HepG2 (cell line): ENCODE data around the gene HYCC1. TPM values are rescaled to one million over a fixed set of nuclear protein-coding genes. Genes with fewer than 3 reads are reported as not detected.
A peak's percentile ranks its signal among the peaks of the same experiment; 100 is the strongest.

Experiments used
- ASH2L ChIP-seq: fragments of 300-600, 200-600 bp; sonication (generic); IDR thresholded peaks from 2 replicates; pipeline ENCODE4 v1.7.0; 2017; ENCODE audit warnings: low read depth, mild to moderate bottlenecking, moderate library complexity, mixed read lengths, low read length; ENCODE audit not compliant: insufficient read length
- CBX2 ChIP-seq, 2 experiments: fragments of 200-600 bp in 1 of 2; sonication (generic); formaldehyde crosslinking in 1 of 2; IDR thresholded peaks; 2 replicates each; pipeline versions ENCODE4 v1.7.0 to v1.8.1; 2018 to 2022; ENCODE audit warnings: low read depth in 2 of 2, low read length in 1 of 2, mild to moderate bottlenecking in 1 of 2, missing genetic modification reagents in 1 of 2
- CENPT ChIP-seq: sonication (generic); formaldehyde crosslinking; IDR thresholded peaks from 2 replicates; pipeline ENCODE4 v1.8.0; 2022; ENCODE audit warnings: low read depth, mild to moderate bottlenecking, moderate library complexity, missing genetic modification reagents
- FOXO1 ChIP-seq: sonication (generic); formaldehyde crosslinking; IDR thresholded peaks from 2 replicates; pipeline ENCODE4 v1.4.0; 2020; ENCODE audit warnings: missing genetic modification reagents
- HHEX ChIP-seq: IDR thresholded peaks from 2 replicates; pipeline ENCODE4 v1.6.1; 2016; ENCODE audit warnings: control low read depth
- KDM5B ChIP-seq: sonication (generic); formaldehyde crosslinking; IDR thresholded peaks from 2 replicates; pipeline ENCODE4 v1.4.0; 2020; ENCODE audit warnings: missing genetic modification reagents, mild to moderate bottlenecking, borderline replicate concordance
- MED1 ChIP-seq: sonication (generic); formaldehyde crosslinking; IDR thresholded peaks from 2 replicates; pipeline ENCODE4 v1.4.0; 2020; ENCODE audit warnings: missing genetic modification reagents
- NKX3-1 ChIP-seq: sonication (generic); formaldehyde crosslinking; IDR thresholded peaks from 2 replicates; pipeline ENCODE4 v1.5.0; 2020; ENCODE audit warnings: missing genetic modification reagents
- PHF8 ChIP-seq: sonication (generic); formaldehyde crosslinking; IDR thresholded peaks from 2 replicates; pipeline ENCODE4 v1.5.0; 2020; ENCODE audit warnings: missing genetic modification reagents
- RBFOX2 ChIP-seq: fragments of 200-400 bp; formaldehyde crosslinking; IDR thresholded peaks from 2 replicates; pipeline ENCODE4 v1.6.1; 2017; ENCODE audit warnings: low read depth, mild to moderate bottlenecking, low read length
- SIN3B ChIP-seq: fragments of 150-350 bp; IDR thresholded peaks from 2 replicates; pipeline ENCODE4 v1.6.1; 2014; ENCODE audit warnings: low read length
- ZFP37 ChIP-seq: sonication (generic); formaldehyde crosslinking; IDR thresholded peaks from 2 replicates; pipeline ENCODE4 v1.4.0; 2020; ENCODE audit warnings: missing genetic modification reagents, borderline replicate concordance
- ZMYM2 ChIP-seq: sonication (generic); formaldehyde crosslinking; IDR thresholded peaks from 2 replicates; pipeline ENCODE4 v1.8.0; 2022; ENCODE audit warnings: mild to moderate bottlenecking, missing genetic modification reagents
- ZNF251 ChIP-seq: sonication (generic); formaldehyde crosslinking; IDR thresholded peaks from 2 replicates; pipeline ENCODE4 v1.9.0; 2021; ENCODE audit warnings: mild to moderate bottlenecking, missing genetic modification reagents
- ZNF569 ChIP-seq: sonication (generic); formaldehyde crosslinking; IDR thresholded peaks from 2 replicates; pipeline ENCODE4 v1.5.0; 2020; ENCODE audit warnings: mild to moderate bottlenecking, missing genetic modification reagents, moderate library complexity, borderline replicate concordance
- ZNF607 ChIP-seq: sonication (generic); formaldehyde crosslinking; IDR thresholded peaks from 2 replicates; pipeline ENCODE4 v1.5.1; 2020; ENCODE audit warnings: missing genetic modification reagents, mild to moderate bottlenecking, borderline replicate concordance
- polyA plus RNA-seq, 8 experiments: library from polyadenylated mRNA; depleted of rRNA in 3 of 8; stranded (reverse) in 7 of 8; unstranded in 1 of 8; fragments of >200 nt; fragmentation: Illumina TruSeq in 4 of 8; extraction: Trizol in 4 of 8; gene quantifications; 2 replicates each; pipeline versions ENCODE4 v1.2.1 to v1.2.3, GENCODE V29; 2011 to 2016; ENCODE audit warnings: low read depth in 4 of 8, missing spikeins in 1 of 8, mixed read lengths in 1 of 8; ENCODE audit not compliant: insufficient read depth in 1 of 8
- total RNA-seq, 5 experiments: library from RNA; depleted of rRNA; stranded (reverse); fragments of >200 nt; fragmentation: Illumina TruSeq; extraction: Trizol; gene quantifications; 2 replicates each; pipeline ENCODE4 v1.2.3, GENCODE V29; 2016; ENCODE audit warnings: low read depth in 1 of 5
- TF ChIP-seq, protein P1 (sequence below): sonication (generic); formaldehyde crosslinking; IDR thresholded peaks from 2 replicates; pipeline ENCODE4 v1.4.0; 2020; ENCODE audit warnings: missing genetic modification reagents
- TF ChIP-seq, protein P2 (sequence below): sonication (generic); formaldehyde crosslinking; IDR thresholded peaks from 2 replicates; pipeline ENCODE4 v1.8.1; 2022; ENCODE audit warnings: mild to moderate bottlenecking, missing genetic modification reagents
- TF ChIP-seq, protein P3 (sequence below): sonication (generic); formaldehyde crosslinking; IDR thresholded peaks from 2 replicates; pipeline ENCODE4 v1.4.0; 2020; ENCODE audit warnings: missing genetic modification reagents

HYCC1 gene
- total and polyA plus RNA-seq, 2 of the 13 experiments (the other 11 are each of a cell fraction or from before 2014, with no cell fraction given): 9.5 to 41.8 TPM

DNA sequence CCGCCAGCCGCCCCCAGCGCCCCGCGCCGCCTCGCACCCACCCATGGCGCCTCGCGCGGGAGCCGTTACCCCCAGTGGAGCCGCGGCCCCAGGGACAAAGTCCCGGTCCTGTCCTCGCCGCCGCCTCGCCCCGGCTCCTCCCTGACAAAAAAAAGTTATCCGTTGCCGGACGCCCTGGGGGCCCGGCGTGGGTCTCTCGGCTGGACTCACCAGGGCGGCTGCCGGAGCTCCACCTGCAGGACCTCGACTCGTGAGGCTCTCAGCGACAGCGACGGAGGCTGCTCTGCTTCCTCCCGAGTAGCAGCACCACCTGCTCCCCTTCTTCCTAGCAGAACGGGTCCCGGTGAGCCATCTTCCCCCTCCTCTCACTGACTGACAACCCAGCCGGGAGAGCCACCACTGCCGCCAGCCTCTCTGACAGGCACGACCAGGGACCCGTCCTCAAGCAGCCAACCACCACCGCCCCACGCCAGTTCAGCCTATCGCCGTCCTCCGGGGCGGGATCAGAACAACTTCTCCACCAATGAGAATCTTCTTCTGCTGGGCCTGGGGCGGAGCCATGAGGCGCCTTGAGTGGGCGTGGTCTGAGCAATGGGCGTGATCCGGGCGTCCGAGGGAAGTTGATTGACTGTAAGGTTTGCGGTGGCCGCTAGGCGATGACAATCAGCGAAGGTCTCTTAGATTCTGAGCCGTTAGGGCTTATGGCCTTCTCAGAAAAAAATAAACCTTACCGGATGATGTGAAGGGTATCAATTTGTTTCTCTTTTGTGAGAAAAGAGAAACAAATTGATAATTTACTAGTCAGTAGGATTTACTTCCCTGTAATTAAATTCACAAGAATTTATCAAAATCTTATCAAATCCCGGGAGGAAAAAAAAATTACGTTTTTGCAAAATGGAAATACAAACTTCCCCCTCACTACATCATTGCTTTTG lies at the start of gene HYCC1 (continued):
- TF ChIP-seq, protein P1, sequence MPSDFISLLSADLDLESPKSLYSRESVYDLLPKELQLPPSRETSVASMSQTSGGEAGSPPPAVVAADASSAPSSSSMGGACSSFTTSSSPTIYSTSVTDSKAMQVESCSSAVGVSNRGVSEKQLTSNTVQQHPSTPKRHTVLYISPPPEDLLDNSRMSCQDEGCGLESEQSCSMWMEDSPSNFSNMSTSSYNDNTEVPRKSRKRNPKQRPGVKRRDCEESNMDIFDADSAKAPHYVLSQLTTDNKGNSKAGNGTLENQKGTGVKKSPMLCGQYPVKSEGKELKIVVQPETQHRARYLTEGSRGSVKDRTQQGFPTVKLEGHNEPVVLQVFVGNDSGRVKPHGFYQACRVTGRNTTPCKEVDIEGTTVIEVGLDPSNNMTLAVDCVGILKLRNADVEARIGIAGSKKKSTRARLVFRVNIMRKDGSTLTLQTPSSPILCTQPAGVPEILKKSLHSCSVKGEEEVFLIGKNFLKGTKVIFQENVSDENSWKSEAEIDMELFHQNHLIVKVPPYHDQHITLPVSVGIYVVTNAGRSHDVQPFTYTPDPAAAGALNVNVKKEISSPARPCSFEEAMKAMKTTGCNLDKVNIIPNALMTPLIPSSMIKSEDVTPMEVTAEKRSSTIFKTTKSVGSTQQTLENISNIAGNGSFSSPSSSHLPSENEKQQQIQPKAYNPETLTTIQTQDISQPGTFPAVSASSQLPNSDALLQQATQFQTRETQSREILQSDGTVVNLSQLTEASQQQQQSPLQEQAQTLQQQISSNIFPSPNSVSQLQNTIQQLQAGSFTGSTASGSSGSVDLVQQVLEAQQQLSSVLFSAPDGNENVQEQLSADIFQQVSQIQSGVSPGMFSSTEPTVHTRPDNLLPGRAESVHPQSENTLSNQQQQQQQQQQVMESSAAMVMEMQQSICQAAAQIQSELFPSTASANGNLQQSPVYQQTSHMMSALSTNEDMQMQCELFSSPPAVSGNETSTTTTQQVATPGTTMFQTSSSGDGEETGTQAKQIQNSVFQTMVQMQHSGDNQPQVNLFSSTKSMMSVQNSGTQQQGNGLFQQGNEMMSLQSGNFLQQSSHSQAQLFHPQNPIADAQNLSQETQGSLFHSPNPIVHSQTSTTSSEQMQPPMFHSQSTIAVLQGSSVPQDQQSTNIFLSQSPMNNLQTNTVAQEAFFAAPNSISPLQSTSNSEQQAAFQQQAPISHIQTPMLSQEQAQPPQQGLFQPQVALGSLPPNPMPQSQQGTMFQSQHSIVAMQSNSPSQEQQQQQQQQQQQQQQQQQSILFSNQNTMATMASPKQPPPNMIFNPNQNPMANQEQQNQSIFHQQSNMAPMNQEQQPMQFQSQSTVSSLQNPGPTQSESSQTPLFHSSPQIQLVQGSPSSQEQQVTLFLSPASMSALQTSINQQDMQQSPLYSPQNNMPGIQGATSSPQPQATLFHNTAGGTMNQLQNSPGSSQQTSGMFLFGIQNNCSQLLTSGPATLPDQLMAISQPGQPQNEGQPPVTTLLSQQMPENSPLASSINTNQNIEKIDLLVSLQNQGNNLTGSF (CRISPR knock-in tag): peak; percentile 48; the same call in 1 of the 2 replicates
- TF ChIP-seq RBFOX2 (peak; percentile 72), ZMYM2 (CRISPR knock-in tag) (no peak), HHEX (no peak), PHF8 (peak; percentile 69; the same call in 1 of the 2 replicates), FOXO1 (CRISPR knock-in tag) (no peak), CBX2 (IDR thresholded peaks at IDR 0.05; ENCODE audit: low read depth, low read length) (no peak), CBX2 (CRISPR knock-in tag; IDR thresholded peaks at IDR 0.05; ENCODE audit: low read depth) (no peak), ZNF607 (CRISPR knock-in tag) (no peak; the same call in 1 of the 2 replicates), ASH2L (peak; percentile 73), CENPT (CRISPR knock-in tag) (no peak), SIN3B (no peak), ZNF251 (CRISPR knock-in tag) (peak; percentile 42; the same call in 1 of the 2 replicates), MED1 (CRISPR knock-in tag) (0 out of 2 replicates have a peak, but pooled peaks have one; percentile 42), ZFP37 (no peak), NKX3-1 (no peak), ZNF569 (CRISPR knock-in tag) (no peak), KDM5B (CRISPR knock-in tag) (peak; percentile 72; the same call in 1 of the 2 replicates)
- TF ChIP-seq, protein P2, sequence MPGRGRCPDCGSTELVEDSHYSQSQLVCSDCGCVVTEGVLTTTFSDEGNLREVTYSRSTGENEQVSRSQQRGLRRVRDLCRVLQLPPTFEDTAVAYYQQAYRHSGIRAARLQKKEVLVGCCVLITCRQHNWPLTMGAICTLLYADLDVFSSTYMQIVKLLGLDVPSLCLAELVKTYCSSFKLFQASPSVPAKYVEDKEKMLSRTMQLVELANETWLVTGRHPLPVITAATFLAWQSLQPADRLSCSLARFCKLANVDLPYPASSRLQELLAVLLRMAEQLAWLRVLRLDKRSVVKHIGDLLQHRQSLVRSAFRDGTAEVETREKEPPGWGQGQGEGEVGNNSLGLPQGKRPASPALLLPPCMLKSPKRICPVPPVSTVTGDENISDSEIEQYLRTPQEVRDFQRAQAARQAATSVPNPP (CRISPR knock-in tag): no peak
- TF ChIP-seq, protein P3, sequence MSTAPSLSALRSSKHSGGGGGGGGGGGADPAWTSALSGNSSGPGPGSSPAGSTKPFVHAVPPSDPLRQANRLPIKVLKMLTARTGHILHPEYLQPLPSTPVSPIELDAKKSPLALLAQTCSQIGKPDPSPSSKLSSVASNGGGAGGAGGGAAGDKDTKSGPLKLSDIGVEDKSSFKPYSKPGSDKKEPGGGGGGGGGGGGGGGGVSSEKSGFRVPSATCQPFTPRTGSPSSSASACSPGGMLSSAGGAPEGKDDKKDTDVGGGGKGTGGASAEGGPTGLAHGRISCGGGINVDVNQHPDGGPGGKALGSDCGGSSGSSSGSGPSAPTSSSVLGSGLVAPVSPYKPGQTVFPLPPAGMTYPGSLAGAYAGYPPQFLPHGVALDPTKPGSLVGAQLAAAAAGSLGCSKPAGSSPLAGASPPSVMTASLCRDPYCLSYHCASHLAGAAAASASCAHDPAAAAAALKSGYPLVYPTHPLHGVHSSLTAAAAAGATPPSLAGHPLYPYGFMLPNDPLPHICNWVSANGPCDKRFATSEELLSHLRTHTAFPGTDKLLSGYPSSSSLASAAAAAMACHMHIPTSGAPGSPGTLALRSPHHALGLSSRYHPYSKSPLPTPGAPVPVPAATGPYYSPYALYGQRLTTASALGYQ: no peak
